PC-3 (cell line): ENCODE measurements around the gene SLC1A7.

Experiments
- CTCF ChIP-seq: fragments of 300-600 bp; sonication (generic); conservative IDR thresholded peaks from 2 replicates; pipeline ENCODE4 v1.5.1; 2017; ENCODE audit warnings: antibody characterized with exemption, low read depth, mild to moderate bottlenecking, low read length
- EZH2 ChIP-seq: fragments of 300-600 bp; sonication (generic); IDR thresholded peaks from one replicate; pipeline ENCODE4 v1.6.1; 2017; ENCODE audit warnings: antibody characterized with exemption, mild to moderate bottlenecking, low read length; ENCODE audit not compliant: unreplicated experiment
- EZH2phosphoT487 ChIP-seq: fragments of 300-600 bp; sonication (generic); IDR thresholded peaks from 2 replicates; pipeline ENCODE4 v1.6.1; 2018; ENCODE audit warnings: mild to moderate bottlenecking, antibody characterized with exemption, low read length, borderline replicate concordance

GRCh38 chr1:53068314-53069099 lies 73.9 kb downstream of the SLC1A7 start:
- TF ChIP-seq EZH2phosphoT487 (no peak), CTCF (no peak), EZH2 (no peak)
